Prostate gland (tissue), 2 donors: Measurements from ENCODE around the gene KIAA0753.

Experiments
- POLR2AphosphoS5 ChIP-seq: sonication (generic); formaldehyde crosslinking; IDR thresholded peaks from one replicate; pipeline ENCODE4 v1.6.1; 2017; ENCODE audit warnings: antibody characterized with exemption
- TF ChIP-seq, protein P1 (sequence below), 4 experiments: fragments of 200-600 bp in 2 of 4; fragments of 450-650 bp in 2 of 4; sonication (generic) in 2 of 4; IDR thresholded peaks; 1 replicate in 3 of 4; 2 replicates in 1 of 4; pipeline ENCODE4 v1.5.1; 2016 to 2019; ENCODE audit warnings: antibody characterized with exemption in 4 of 4, mild to moderate bottlenecking in 2 of 4, moderate library complexity in 2 of 4

DNA sequence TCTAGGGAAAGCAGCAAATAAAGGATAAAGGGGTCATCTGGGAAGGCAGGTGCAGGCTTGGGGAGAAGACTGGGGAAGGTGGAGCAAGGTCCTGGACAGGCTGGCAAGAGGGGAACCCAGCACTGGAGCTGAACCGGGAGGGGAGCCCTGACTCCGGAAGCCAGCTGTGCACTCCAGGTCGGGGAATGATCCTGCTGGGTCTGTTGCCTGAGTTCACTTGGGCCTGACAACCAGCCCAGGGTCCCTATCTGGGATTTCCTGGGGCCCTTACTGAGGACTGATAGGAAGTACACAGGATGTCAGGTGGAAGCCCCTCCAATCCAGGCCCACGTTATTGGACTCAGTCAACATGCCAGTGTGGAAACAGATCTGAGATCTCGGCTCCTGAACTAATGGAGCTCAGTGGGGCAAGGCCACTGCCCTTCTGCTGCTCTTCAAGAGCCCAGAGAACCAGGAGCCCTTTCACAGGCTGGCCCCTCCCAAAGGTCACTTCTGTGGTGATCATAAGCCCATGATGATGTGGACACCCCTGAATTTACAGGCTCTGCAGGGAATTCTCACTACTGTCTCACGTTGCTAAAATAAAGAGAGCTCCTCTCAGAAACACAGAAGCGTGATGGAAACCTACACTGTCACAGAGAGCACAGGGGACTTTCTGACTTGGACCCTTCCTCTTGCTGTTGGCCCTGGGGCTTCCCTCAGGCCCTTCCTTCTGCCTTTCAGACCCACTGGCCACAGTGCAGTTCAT is 64.3 kb downstream of the KIAA0753 start:
- no peak for TF ChIP-seq POLR2AphosphoS5
- TF ChIP-seq, protein P1, sequence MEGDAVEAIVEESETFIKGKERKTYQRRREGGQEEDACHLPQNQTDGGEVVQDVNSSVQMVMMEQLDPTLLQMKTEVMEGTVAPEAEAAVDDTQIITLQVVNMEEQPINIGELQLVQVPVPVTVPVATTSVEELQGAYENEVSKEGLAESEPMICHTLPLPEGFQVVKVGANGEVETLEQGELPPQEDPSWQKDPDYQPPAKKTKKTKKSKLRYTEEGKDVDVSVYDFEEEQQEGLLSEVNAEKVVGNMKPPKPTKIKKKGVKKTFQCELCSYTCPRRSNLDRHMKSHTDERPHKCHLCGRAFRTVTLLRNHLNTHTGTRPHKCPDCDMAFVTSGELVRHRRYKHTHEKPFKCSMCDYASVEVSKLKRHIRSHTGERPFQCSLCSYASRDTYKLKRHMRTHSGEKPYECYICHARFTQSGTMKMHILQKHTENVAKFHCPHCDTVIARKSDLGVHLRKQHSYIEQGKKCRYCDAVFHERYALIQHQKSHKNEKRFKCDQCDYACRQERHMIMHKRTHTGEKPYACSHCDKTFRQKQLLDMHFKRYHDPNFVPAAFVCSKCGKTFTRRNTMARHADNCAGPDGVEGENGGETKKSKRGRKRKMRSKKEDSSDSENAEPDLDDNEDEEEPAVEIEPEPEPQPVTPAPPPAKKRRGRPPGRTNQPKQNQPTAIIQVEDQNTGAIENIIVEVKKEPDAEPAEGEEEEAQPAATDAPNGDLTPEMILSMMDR (IDR thresholded peaks at IDR 0.05) = no peak
